Choroid plexus epithelial cell (primary cell): ENCODE results near the gene LRRC15.

ENCODE experiments used
- DNase-seq: peaks from one replicate; pipeline ENCODE4 v3.0.0-alpha.2; 2010; ENCODE audit warnings: low read depth
- H3K4me3 ChIP-seq: 2 replicates; pipeline ENCODE4 v1.5.1; 2011; ENCODE audit warnings: low read depth, mild to moderate bottlenecking, control low read depth, low read length, moderate library complexity
- CTCF ChIP-seq: conservative IDR thresholded peaks from 2 replicates; pipeline ENCODE4 v1.5.1; 2011; ENCODE audit warnings: low read depth, mild to moderate bottlenecking, control low read depth, inconsistent platforms, low read length, moderate library complexity

The LRRC15 gene

GRCh38 chr3:194381460-194381875 is 11.9 kb upstream of the LRRC15 start:
- no peak for DNase-seq
- no peak for TF ChIP-seq CTCF
- no peak overlapping the region for H3K4me3 ChIP-seq

- no peak overlapping the region for H3K4me3 ChIP-seq
- no peak for DNase-seq
- TF ChIP-seq CTCF, result no peak
Measured at GRCh38 chr3:194380326-194380725, 10.8 kb upstream of the LRRC15 start.

GRCh38 chr3:194379651-194380050 is 10.1 kb upstream of the LRRC15 start:
- no peak overlapping the region for H3K4me3 ChIP-seq
- TF ChIP-seq CTCF, result no peak
- no peak for DNase-seq

GRCh38 chr3:194379231-194379630 is 9.7 kb upstream of the LRRC15 start:
- no peak for TF ChIP-seq CTCF
- DNase-seq, result no peak
- no peak overlapping the region for H3K4me3 ChIP-seq

- DNase-seq, result no peak
- no peak overlapping the region for H3K4me3 ChIP-seq
- no peak for TF ChIP-seq CTCF
Measured at GRCh38 chr3:194377708-194378107, 8.2 kb upstream of the LRRC15 start.

- DNase-seq, result no peak
- no peak overlapping the region for H3K4me3 ChIP-seq
- TF ChIP-seq CTCF, result no peak
Measured at GRCh38 chr3:194376241-194376560, 6.7 kb upstream of the LRRC15 start.

GRCh38 chr3:194375473-194376240 is 6.1 kb upstream of the LRRC15 start:
- DNase-seq, result no peak
- no peak for TF ChIP-seq CTCF
- no peak overlapping the region for H3K4me3 ChIP-seq
